Neutrophil (primary cell): ENCODE measurements around the gene C11orf98.

Experiments used
- H3K27ac ChIP-seq: fragments of 200-600 bp; sonication (generic); 2 replicates; pipeline ENCODE4 v1.5.1; 2016; ENCODE audit warnings: mild to moderate bottlenecking, moderate library complexity
- H3K27me3 ChIP-seq: fragments of 200-600 bp; sonication (generic); 2 replicates; pipeline ENCODE4 v1.6.0; 2016; ENCODE audit warnings: mild to moderate bottlenecking
- H3K36me3 ChIP-seq: fragments of 200-600 bp; sonication (generic); 2 replicates; pipeline ENCODE4 v1.5.1; 2017
- H3K4me1 ChIP-seq, 2 experiments: fragments of 200-600 bp in 1 of 2; sonication (generic) in 1 of 2; 1 replicate in 1 of 2; 2 replicates in 1 of 2; pipeline versions ENCODE4 v1.5.1 to v1.6.1; 2013 to 2016; ENCODE audit warnings: low read depth in 1 of 2, low read length in 1 of 2, mild to moderate bottlenecking in 1 of 2, moderate library complexity in 1 of 2; ENCODE audit not compliant: control insufficient read depth in 1 of 2, insufficient read depth in 1 of 2
- H3K4me3 ChIP-seq, 2 experiments: fragments of 200-600 bp in 1 of 2; sonication (generic) in 1 of 2; 1 replicate in 1 of 2; 2 replicates in 1 of 2; pipeline ENCODE4 v1.5.1; 2013 to 2016; ENCODE audit warnings: low read depth in 1 of 2, low read length in 1 of 2, mild to moderate bottlenecking in 1 of 2, moderate library complexity in 1 of 2
- H3K9me3 ChIP-seq: fragments of 200-600 bp; sonication (generic); 2 replicates; pipeline ENCODE4 v1.5.1; 2016
- TF ChIP-seq, protein P1 (sequence below): fragments of 200-600 bp; sonication (generic); IDR thresholded peaks from 2 replicates; pipeline ENCODE4 v1.5.1; 2016; ENCODE audit warnings: antibody characterized with exemption

C11orf98 gene

DNA sequence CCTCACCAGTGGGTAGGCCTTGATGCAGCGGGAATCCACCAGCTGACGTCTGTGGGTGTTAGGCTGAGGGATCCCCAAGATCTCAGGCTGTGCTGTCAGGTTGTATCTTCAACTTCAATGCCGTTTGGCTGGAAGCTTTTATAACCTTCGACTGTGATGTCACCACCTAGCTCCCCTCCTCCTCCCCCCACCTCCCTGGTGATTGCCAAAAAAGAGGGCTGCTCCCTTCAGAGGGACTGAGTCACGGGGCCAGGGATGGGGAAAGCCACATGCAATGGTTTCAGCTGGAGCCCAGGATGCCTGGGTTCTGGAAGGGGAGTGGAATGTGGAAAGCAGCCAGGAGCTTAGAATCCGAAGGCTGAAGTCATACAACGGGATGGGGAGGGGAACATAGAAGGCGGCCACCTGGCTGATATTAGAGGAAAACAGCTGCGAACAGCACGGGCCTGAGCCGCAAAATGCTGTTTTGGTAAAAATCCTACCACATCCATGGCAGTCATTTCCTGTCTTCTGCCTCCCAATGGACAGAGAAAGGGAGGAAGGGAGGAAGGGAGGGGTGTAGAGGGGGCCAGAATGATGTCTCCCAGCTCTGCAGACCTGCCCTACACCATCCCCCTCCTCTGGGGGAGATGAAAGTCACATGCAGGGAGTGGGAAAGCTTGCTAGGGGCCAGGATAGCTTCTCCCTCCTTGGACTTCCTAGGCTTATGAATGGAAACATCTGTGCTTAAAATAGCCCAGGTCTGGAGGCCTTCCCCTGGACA is 24.6 kb upstream of the C11orf98 start, which contains the start of gene LRRN4CL:
TSS of gene LRRN4CL (minus strand) at position 110 of the 763 bp plus-strand sequence. CDS start 1,022 bp downstream, outside the sequence.
- H3K27me3 ChIP-seq = peaks cover 35% of the 10 kb centered on the region
- TF ChIP-seq, protein P1, sequence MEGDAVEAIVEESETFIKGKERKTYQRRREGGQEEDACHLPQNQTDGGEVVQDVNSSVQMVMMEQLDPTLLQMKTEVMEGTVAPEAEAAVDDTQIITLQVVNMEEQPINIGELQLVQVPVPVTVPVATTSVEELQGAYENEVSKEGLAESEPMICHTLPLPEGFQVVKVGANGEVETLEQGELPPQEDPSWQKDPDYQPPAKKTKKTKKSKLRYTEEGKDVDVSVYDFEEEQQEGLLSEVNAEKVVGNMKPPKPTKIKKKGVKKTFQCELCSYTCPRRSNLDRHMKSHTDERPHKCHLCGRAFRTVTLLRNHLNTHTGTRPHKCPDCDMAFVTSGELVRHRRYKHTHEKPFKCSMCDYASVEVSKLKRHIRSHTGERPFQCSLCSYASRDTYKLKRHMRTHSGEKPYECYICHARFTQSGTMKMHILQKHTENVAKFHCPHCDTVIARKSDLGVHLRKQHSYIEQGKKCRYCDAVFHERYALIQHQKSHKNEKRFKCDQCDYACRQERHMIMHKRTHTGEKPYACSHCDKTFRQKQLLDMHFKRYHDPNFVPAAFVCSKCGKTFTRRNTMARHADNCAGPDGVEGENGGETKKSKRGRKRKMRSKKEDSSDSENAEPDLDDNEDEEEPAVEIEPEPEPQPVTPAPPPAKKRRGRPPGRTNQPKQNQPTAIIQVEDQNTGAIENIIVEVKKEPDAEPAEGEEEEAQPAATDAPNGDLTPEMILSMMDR = no peak
- H3K4me3 ChIP-seq = no peak within 1 kb of the TSS
- H3K27ac ChIP-seq = no peak within 1 kb of the TSS
- peaks cover 36% of the 10 kb centered on the region for H3K36me3 ChIP-seq
- H3K4me1 ChIP-seq = peaks cover 4 to 7% of the 10 kb centered on the region in 2 experiments
- H3K9me3 ChIP-seq = no peaks in the 10 kb centered on the region

DNA sequence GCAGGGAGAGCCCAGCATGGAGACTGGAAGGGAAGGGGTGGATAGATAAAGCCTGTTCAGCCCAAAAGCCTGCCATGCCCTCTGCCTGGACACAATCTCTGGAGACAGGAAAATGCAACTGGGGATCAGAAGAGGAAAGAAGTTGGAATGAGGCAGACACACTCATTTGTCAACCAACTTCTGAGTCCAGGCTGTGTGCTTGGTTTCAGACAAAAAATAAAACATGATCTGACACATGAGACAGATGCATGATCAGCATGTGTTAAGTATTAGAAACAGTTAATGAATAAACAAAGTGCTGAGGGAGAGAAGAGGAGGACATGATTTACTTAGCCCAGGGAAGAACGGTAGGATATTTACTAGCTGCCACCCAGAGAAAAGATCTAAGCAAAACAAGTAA is 23.5 kb upstream of the C11orf98 start:
- Histone ChIP-seq H3K27me3 (peaks cover 35% of the 10 kb centered on the region), H3K36me3 (peaks cover 36% of the 10 kb centered on the region), H3K4me3 (no peak overlapping the region), H3K9me3 (no peaks in the 10 kb centered on the region), H3K4me1 (peaks cover 4 to 5% of the 10 kb centered on the region in 2 experiments), H3K27ac (no peak overlapping the region)
- TF ChIP-seq, protein P1 = no peak

DNA sequence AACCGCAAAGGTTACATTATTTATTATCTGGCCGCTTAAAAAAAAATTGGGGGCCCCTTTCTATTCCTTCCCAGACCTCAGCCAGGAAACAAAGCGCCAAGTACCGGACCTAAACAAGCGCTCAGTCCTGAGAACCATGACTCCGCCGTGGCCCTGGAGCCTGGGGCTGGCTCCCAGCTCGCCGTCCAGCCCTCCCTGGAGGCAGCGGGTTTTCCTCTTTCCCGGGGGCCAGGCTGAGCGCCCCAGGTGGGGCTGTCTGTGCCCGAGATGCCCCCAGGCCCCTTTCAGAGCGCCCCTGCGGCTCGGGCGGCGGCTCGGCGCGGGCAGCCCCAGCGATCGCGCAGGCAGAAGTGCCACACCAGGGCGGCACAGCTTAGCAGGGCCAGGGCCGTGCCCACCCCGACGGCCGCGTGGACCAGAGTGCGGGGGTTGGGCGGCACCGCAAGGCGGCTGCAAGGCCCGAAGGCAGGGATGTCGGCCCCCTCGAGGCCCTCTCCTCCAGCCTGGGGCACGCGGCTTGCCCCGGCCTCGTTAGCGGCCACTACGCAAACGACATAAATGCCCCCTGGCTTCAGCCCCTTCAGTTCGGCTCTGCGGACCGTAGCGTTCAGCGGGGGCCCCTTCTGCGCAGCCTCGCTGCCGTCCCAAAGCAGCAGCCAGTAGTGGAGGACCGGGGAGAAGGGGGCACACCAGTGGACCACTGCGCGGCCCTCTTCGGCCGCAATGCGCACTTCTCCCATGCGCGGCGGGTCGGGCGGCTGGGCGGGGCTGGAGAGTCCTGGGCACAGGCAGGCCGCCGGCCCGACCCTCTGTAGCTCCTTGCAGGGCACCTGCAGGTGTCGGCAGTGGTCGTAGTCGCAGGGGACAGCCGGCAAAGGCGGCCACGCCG is 22.7 kb upstream of the C11orf98 start:
- H3K4me1 ChIP-seq = peaks cover 4 to 5% of the 10 kb centered on the region in 2 experiments
- TF ChIP-seq, protein P1 = no peak
- H3K27me3 ChIP-seq = peaks cover 35% of the 10 kb centered on the region
- no peaks in the 10 kb centered on the region for H3K9me3 ChIP-seq
- H3K27ac ChIP-seq = no peak overlapping the region
- peaks cover 29% of the 10 kb centered on the region for H3K36me3 ChIP-seq
- H3K4me3 ChIP-seq = peak overlapping the region; percentile 10 to 39

DNA sequence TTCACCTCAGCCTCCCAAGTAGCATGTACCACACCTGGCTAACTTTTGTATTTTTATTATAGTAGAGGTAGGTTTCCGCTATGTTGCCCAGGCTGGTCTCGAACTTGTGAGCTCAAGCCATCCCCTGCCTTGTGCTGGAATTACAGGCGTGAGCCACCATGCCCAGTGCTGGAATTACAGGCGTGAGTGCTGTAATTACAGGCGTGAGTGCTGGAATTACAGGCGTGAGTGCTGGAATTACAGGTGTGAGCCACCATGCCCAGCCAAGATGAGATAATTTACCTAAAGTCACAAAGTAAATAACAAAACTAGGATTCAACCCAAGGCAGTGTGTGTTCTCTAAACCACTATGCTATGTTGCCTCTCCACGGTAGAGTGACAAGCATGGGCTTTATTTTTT is 17.5 kb upstream of the C11orf98 start:
- Histone ChIP-seq H3K9me3 (no peaks in the 10 kb centered on the region), H3K4me1 (peaks cover 14 to 16% of the 10 kb centered on the region in 2 experiments), H3K36me3 (peaks cover 5% of the 10 kb centered on the region), H3K27me3 (peaks cover 16% of the 10 kb centered on the region), H3K27ac (no peak overlapping the region), H3K4me3 (no peak overlapping the region)
- TF ChIP-seq, protein P1 = no peak

- peaks cover 17 to 20% of the 10 kb centered on the region in 2 experiments for H3K4me1 ChIP-seq
- no peaks in the 10 kb centered on the region for H3K27me3 ChIP-seq
- TF ChIP-seq, protein P1 = no peak
- peaks cover 22% of the 10 kb centered on the region for H3K36me3 ChIP-seq
- no peaks in the 10 kb centered on the region for H3K9me3 ChIP-seq
- no peak overlapping the region for H3K27ac ChIP-seq
- H3K4me3 ChIP-seq = no peak overlapping the region
These were observed 15.8 kb upstream of the C11orf98 start for GRCh38 chr11:62680825-62681240.
